H1 (cell line): ENCODE measurements around the gene ARHGAP21. TPM values are rescaled to one million over a fixed set of nuclear protein-coding genes. Genes with fewer than 3 reads are reported as not detected.

ENCODE experiments used
- CTCF ChIA-PET: fragments of 300-600 bp; sonication (Branson Sonifier 250); formaldehyde crosslinking; loops from one replicate; lab custom pipeline; 2021; ENCODE audit not compliant: partially characterized antibody; lab: Charles Lee
- POLR2A ChIA-PET: fragments of 300-600 bp; sonication (Branson Sonifier 250); formaldehyde crosslinking; loops from one replicate; lab custom pipeline; 2021; ENCODE audit warnings: inconsistent platforms; ENCODE audit not compliant: partially characterized antibody; lab: Charles Lee
- DNase-seq, 2 experiments: peaks; one replicate each; pipeline versions ENCODE4 v3.0.0 to v3.0.0-alpha.2; 2010 to 2022; ENCODE audit warnings: low spot score in 2 of 2, low read depth in 1 of 2, mixed read lengths in 1 of 2
- FAIRE-seq: peaks from 2 replicates; lab custom pipeline; 2011; peaks lifted over from hg19 to GRCh38; lab: Jason Lieb, UNC
- H2AFZ ChIP-seq: 2 replicates; pipeline ENCODE4 v1.8.1; 2012; ENCODE audit warnings: low read length, inconsistent platforms
- H2AK5ac ChIP-seq: 2 replicates; pipeline ENCODE4 v1.6.1; 2013; ENCODE audit warnings: low read depth, low read length
- H2BK120ac ChIP-seq: replicated peaks from 2 replicates; pipeline ENCODE3; 2013; ENCODE audit warnings: low read depth, low read length, inconsistent platforms
- H2BK12ac ChIP-seq: 2 replicates; pipeline ENCODE4 v1.6.1; 2013; ENCODE audit warnings: low read depth, low read length
- H2BK15ac ChIP-seq: 2 replicates; pipeline ENCODE4 v1.6.1; 2013; ENCODE audit warnings: low read length
- H2BK20ac ChIP-seq: 2 replicates; pipeline ENCODE4 v1.6.1; 2013; ENCODE audit warnings: low read length
- H2BK5ac ChIP-seq: 2 replicates; pipeline ENCODE4 v1.6.1; 2013; ENCODE audit warnings: low read depth, low read length
- H3K14ac ChIP-seq: 2 replicates; pipeline ENCODE4 v1.6.1; 2013; ENCODE audit warnings: inconsistent platforms; ENCODE audit not compliant: insufficient read length
- H3K18ac ChIP-seq: 2 replicates; pipeline ENCODE4 v1.6.1; 2013; ENCODE audit warnings: low read length; ENCODE audit errors: extremely low read depth
- H3K23ac ChIP-seq: 2 replicates; pipeline ENCODE4 v1.6.1; 2013; ENCODE audit warnings: inconsistent platforms; ENCODE audit not compliant: insufficient read length
- H3K23me2 ChIP-seq: 2 replicates; pipeline ENCODE4 v1.6.1; 2013; ENCODE audit warnings: low read depth, low read length
- H3K27ac ChIP-seq: 2 replicates; pipeline ENCODE4 v1.6.1; 2011; ENCODE audit warnings: low read depth, low read length, inconsistent platforms
- H3K27me3 ChIP-seq, 4 experiments: replicated peaks in 1 of 4; 1 replicate in 1 of 4; 2 replicates in 3 of 4; pipeline versions ENCODE4 v1.6.1 to v1.8.1; 2011 to 2013; ENCODE audit warnings: low read length in 3 of 4, mild to moderate bottlenecking in 3 of 4, inconsistent platforms in 2 of 4, mixed read lengths in 2 of 4, moderate library complexity in 1 of 4; ENCODE audit not compliant: control insufficient read depth in 3 of 4, insufficient read depth in 3 of 4; ENCODE audit errors: extremely low read depth in 1 of 4
- H3K36me3 ChIP-seq, 4 experiments: 2 replicates each; pipeline versions ENCODE4 v1.6.1 to v1.8.1; 2011 to 2013; ENCODE audit warnings: mild to moderate bottlenecking in 4 of 4, low read length in 3 of 4, moderate library complexity in 2 of 4, control low read depth in 1 of 4, inconsistent platforms in 1 of 4; ENCODE audit not compliant: insufficient read depth in 4 of 4, control insufficient read depth in 2 of 4
- H3K4ac ChIP-seq: replicated peaks from 2 replicates; pipeline ENCODE3; 2013; ENCODE audit warnings: low read length, low read depth, mixed read lengths, inconsistent platforms; ENCODE audit not compliant: insufficient read length
- H3K4me1 ChIP-seq, 4 experiments: replicated peaks in 1 of 4; 1 replicate in 1 of 4; 2 replicates in 3 of 4; pipeline versions ENCODE4 v1.6.1 to v1.8.1; 2011 to 2013; ENCODE audit warnings: low read length in 3 of 4, inconsistent platforms in 2 of 4, mixed read lengths in 1 of 4; ENCODE audit not compliant: insufficient read depth in 4 of 4, control insufficient read depth in 3 of 4
- H3K4me2 ChIP-seq, 2 experiments: 2 replicates each; pipeline versions ENCODE4 v1.6.1 to v1.8.1; 2011 to 2013; ENCODE audit warnings: low read depth in 2 of 2, low read length in 2 of 2, control low read depth in 1 of 2, inconsistent platforms in 1 of 2, mild to moderate bottlenecking in 1 of 2; ENCODE audit not compliant: insufficient read depth in 1 of 2
- H3K4me3 ChIP-seq, 4 experiments: fragments of 200-600, 300-600 bp in 1 of 4; sonication (generic), shearing (Covaris generic), sonication (Bioruptor Twin) in 1 of 4; 2 replicates each; pipeline versions ENCODE4 v1.5.1 to v1.8.1; 2011 to 2016; ENCODE audit warnings: low read length in 4 of 4, low read depth in 3 of 4, control low read depth in 2 of 4, inconsistent platforms in 2 of 4, mild to moderate bottlenecking in 2 of 4, mixed read lengths in 1 of 4, moderate library complexity in 1 of 4; ENCODE audit not compliant: insufficient read depth in 2 of 4; ENCODE audit errors: extremely low read depth in 1 of 4
- H3K56ac ChIP-seq: replicated peaks from 2 replicates; pipeline ENCODE3; 2013; ENCODE audit warnings: low read depth, mild to moderate bottlenecking, mixed read lengths, low read length, inconsistent platforms; ENCODE audit not compliant: insufficient read length
- H3K79me1 ChIP-seq: 2 replicates; pipeline ENCODE4 v1.6.1; 2013; ENCODE audit warnings: low read depth, low read length, control low read depth
- H3K79me2 ChIP-seq, 2 experiments: 2 replicates each; pipeline versions ENCODE4 v1.6.1 to v1.8.1; 2012 to 2013; ENCODE audit warnings: low read length in 2 of 2, mild to moderate bottlenecking in 2 of 2, inconsistent platforms in 1 of 2; ENCODE audit not compliant: insufficient read depth in 2 of 2, control insufficient read depth in 1 of 2
- H3K9ac ChIP-seq, 4 experiments: replicated peaks in 1 of 4; 1 replicate in 1 of 4; 2 replicates in 3 of 4; pipeline versions ENCODE4 v1.6.1 to v1.8.1; 2011 to 2013; ENCODE audit warnings: low read depth in 3 of 4, low read length in 3 of 4, control low read depth in 2 of 4, mild to moderate bottlenecking in 2 of 4, moderate library complexity in 2 of 4, inconsistent platforms in 1 of 4; ENCODE audit errors: extremely low read depth in 1 of 4
- H3K9me3 ChIP-seq, 2 experiments: 2 replicates each; pipeline versions ENCODE4 v1.6.1 to v1.8.1; 2012 to 2013; ENCODE audit warnings: mild to moderate bottlenecking in 2 of 2, moderate library complexity in 2 of 2, control low read depth in 1 of 2, inconsistent platforms in 1 of 2, low read depth in 1 of 2, low read length in 1 of 2, mixed read lengths in 1 of 2; ENCODE audit not compliant: insufficient read depth in 2 of 2
- H4K20me1 ChIP-seq, 2 experiments: replicated peaks in 1 of 2; 2 replicates each; pipeline versions ENCODE3 to v1.8.1; 2011 to 2013; ENCODE audit warnings: inconsistent platforms in 2 of 2, low read length in 2 of 2, mild to moderate bottlenecking in 1 of 2; ENCODE audit not compliant: insufficient read depth in 2 of 2, control insufficient read depth in 1 of 2
- H4K5ac ChIP-seq: 2 replicates; pipeline ENCODE4 v1.6.1; 2013; ENCODE audit warnings: low read length, low read depth, mixed read lengths, inconsistent platforms; ENCODE audit not compliant: insufficient read length
- H4K8ac ChIP-seq: 2 replicates; pipeline ENCODE4 v1.8.0; 2013; ENCODE audit warnings: mild to moderate bottlenecking, moderate library complexity, low read length, inconsistent platforms; ENCODE audit not compliant: insufficient read depth; ENCODE audit errors: extremely low read depth
- H4K91ac ChIP-seq: replicated peaks from 2 replicates; pipeline ENCODE3; 2013; ENCODE audit warnings: low read length, mixed read lengths, inconsistent platforms; ENCODE audit not compliant: insufficient read length
- BACH1 ChIP-seq: IDR thresholded peaks from 2 replicates; pipeline ENCODE4 v1.6.1; 2012; ENCODE audit warnings: low read length, improper control_type of control experiment
- BCL11A ChIP-seq, 2 experiments: IDR thresholded peaks; one replicate each; pipeline ENCODE4 v1.6.1; 2011; ENCODE audit warnings: low read depth in 2 of 2, low read length in 2 of 2, mild to moderate bottlenecking in 2 of 2
- BRCA1 ChIP-seq: IDR thresholded peaks from 2 replicates; pipeline ENCODE4 v1.6.1; 2012; ENCODE audit warnings: low read depth, low read length, improper control_type of control experiment
- CEBPB ChIP-seq: IDR thresholded peaks from 2 replicates; pipeline ENCODE4 v1.6.1; 2012; ENCODE audit warnings: low read depth, low read length
- EGR1 ChIP-seq: IDR thresholded peaks from 2 replicates; pipeline ENCODE4 v1.6.1; 2011; ENCODE audit warnings: low read depth, low read length, borderline replicate concordance
- FOSL1 ChIP-seq: IDR thresholded peaks from 2 replicates; pipeline ENCODE4 v1.6.1; 2011; ENCODE audit warnings: mild to moderate bottlenecking, low read depth, low read length, moderate library complexity; ENCODE audit not compliant: insufficient read depth
- HDAC2 ChIP-seq, 2 experiments: fragments of 300-600 bp in 1 of 2; sonication (generic) in 1 of 2; IDR thresholded peaks; 2 replicates each; pipeline ENCODE4 v1.6.1; 2011 to 2012; ENCODE audit warnings: low read depth in 2 of 2, low read length in 2 of 2, mild to moderate bottlenecking in 2 of 2, moderate library complexity in 2 of 2, borderline replicate concordance in 1 of 2, inconsistent platforms in 1 of 2
- JUN ChIP-seq: IDR thresholded peaks from 2 replicates; pipeline ENCODE4 v1.6.1; 2011; ENCODE audit warnings: low read depth, mild to moderate bottlenecking, improper control_type of control experiment, low read length
- KDM4A ChIP-seq: IDR thresholded peaks from one replicate; pipeline ENCODE4 v1.7.1; 2012; ENCODE audit warnings: low read depth, mild to moderate bottlenecking, moderate library complexity, low read length, inconsistent platforms; ENCODE audit not compliant: severe bottlenecking
- RAD21 ChIP-seq, 2 experiments: IDR thresholded peaks in 1 of 2; conservative IDR thresholded peaks in 1 of 2; 2 replicates each; pipeline ENCODE4 v1.6.1; 2011; ENCODE audit warnings: low read depth in 2 of 2, low read length in 2 of 2, improper control_type of control experiment in 1 of 2, inconsistent platforms in 1 of 2, mild to moderate bottlenecking in 1 of 2, moderate library complexity in 1 of 2
- RXRA ChIP-seq: IDR thresholded peaks from 2 replicates; pipeline ENCODE4 v1.6.1; 2011; ENCODE audit warnings: low read depth, mild to moderate bottlenecking, low read length, moderate library complexity; ENCODE audit not compliant: insufficient read depth
- SIRT6 ChIP-seq: IDR thresholded peaks from one replicate; pipeline ENCODE4 v1.7.1; 2012; ENCODE audit warnings: low read length, inconsistent platforms
- SP1 ChIP-seq: IDR thresholded peaks from 2 replicates; pipeline ENCODE4 v1.6.1; 2011; ENCODE audit warnings: low read depth, low read length
- SP4 ChIP-seq: IDR thresholded peaks from 2 replicates; pipeline ENCODE4 v1.6.1; 2012; ENCODE audit warnings: low read length, inconsistent platforms
- SUZ12 ChIP-seq: fragments of 200-600 bp; sonication (generic); IDR thresholded peaks from 2 replicates; pipeline ENCODE4 v1.6.1; 2012; ENCODE audit warnings: mild to moderate bottlenecking, inconsistent platforms, low read length, moderate library complexity, mixed read lengths
- YY1 ChIP-seq: IDR thresholded peaks from 2 replicates; pipeline ENCODE4 v1.6.1; 2011; ENCODE audit warnings: low read depth, mild to moderate bottlenecking, low read length
- WGBS, 2 experiments: shearing (Covaris generic) in 1 of 2; methylation state at CpG; one replicate each; pipeline versions ENCODE4 v1.1.6 to v1.1.7; 2013 to 2015; ENCODE audit warnings: low lambda C conversion rate in 2 of 2, mixed read lengths in 2 of 2, inconsistent platforms in 1 of 2, low coverage in 1 of 2, missing lambda C conversion rate in 1 of 2; ENCODE audit not compliant: insufficient replicate concordance in 2 of 2, insufficient coverage in 1 of 2, insufficient read length in 1 of 2; ENCODE audit errors: extremely low coverage in 1 of 2, missing lambda C conversion rate in 1 of 2; 5-methylcytosine and 5-hydroxymethylcytosine counted together
- polyA plus RNA-seq, 7 experiments: library from polyadenylated mRNA; depleted of rRNA in 3 of 7; stranded (reverse) in 5 of 7; unstranded in 2 of 7; fragments of >200 nt in 5 of 7; fragments of 200-250 nt in 2 of 7; gene quantifications; 1 replicate in 5 of 7; 2 replicates in 1 of 7; 4 replicates in 1 of 7; pipeline versions ENCODE4 v1.2.1 to v1.2.3, GENCODE V29; 2011 to 2013; ENCODE audit warnings: missing spikeins in 2 of 7, mixed read lengths in 2 of 7
- total RNA-seq: library from RNA; stranded (reverse); fragmentation: NEBNext Ultra II Directional; extraction: Animal tissue kit (Norgen Biotek cat#: 25700); gene quantifications from 2 replicates; pipeline ENCODE4 v1.2.1, GENCODE V29; 2021

The ARHGAP21 gene
- total and polyA plus RNA-seq, 2 of the 8 experiments (the other 6 are each of a cell fraction or from before 2014, with no cell fraction given), result 14.4 to 35.3 TPM

- 87% methylated on average over 3 of the region's 3 CpGs; no CpG with 5 or more reads in 1 of the 2 experiments for WGBS, 2 experiments
- Histone ChIP-seq H3K27ac (no peak overlapping the region), H3K79me1 (no peaks in the 10 kb centered on the region), H3K4me3 (no peak overlapping the region), H2BK20ac (no peak overlapping the region), H3K56ac (no peak overlapping the region), H3K9ac (no peak overlapping the region), H3K23ac (no peak overlapping the region), H3K18ac (no peak overlapping the region), H2BK12ac (no peak overlapping the region), H3K9me3 (peaks cover 10 to 17% of the 10 kb centered on the region in 2 experiments; a peak in 3 of 4 replicates), H2BK15ac (no peak overlapping the region), H3K4ac (no peak overlapping the region), H2BK5ac (no peak overlapping the region), H2BK120ac (no peak overlapping the region), H3K4me1 (no peaks in the 10 kb centered on the region; a peak in 1 of 7 replicates), H4K91ac (no peak overlapping the region), H3K4me2 (no peak overlapping the region), H3K27me3 (no peaks in the 10 kb centered on the region), H2AK5ac (no peak overlapping the region), H3K23me2 (no peaks in the 10 kb centered on the region), H3K14ac (no peak overlapping the region), H3K36me3 (no peaks in the 10 kb centered on the region; a peak in 1 of 8 replicates), H2AFZ (no peak overlapping the region), H4K20me1 (no peaks in the 10 kb centered on the region), H3K79me2 (no peaks in the 10 kb centered on the region), H4K8ac (no peak overlapping the region), H4K5ac (no peak overlapping the region)
- CTCF ChIA-PET, result no interaction called here
- FAIRE-seq (no peak), DNase-seq (no peak)
- POLR2A ChIA-PET, result no interaction called here
- TF ChIP-seq FOSL1 (no peak), CEBPB (no peak), EGR1 (no peak), JUN (no peak), SP4 (no peak), BACH1 (no peak), SUZ12 (no peak), RAD21 (IDR thresholded peaks at IDR 0.05 in 1 of 2, conservative IDR thresholded peaks at IDR 0.05 in 1 of 2; ENCODE audit: low read depth in 2 of 2, low read length in 2 of 2) (no peak), YY1 (no peak), SP1 (no peak), SIRT6 (no peak), BRCA1 (no peak), BCL11A (IDR thresholded peaks at IDR 0.05; ENCODE audit: low read depth in 2 of 2, low read length in 2 of 2) (no peak), KDM4A (no peak), HDAC2 (IDR thresholded peaks at IDR 0.05; ENCODE audit: borderline replicate concordance in 1 of 2, low read depth in 2 of 2, low read length in 2 of 2) (no peak), RXRA (no peak)
Observed at GRCh38 chr10:24561453-24561852, 162.2 kb downstream of the ARHGAP21 start.
